GM21528 (cell line): ENCODE data around the gene DLG2.

ENCODE experiments used
- ATAC-seq: cut with Tn5 transposase; IDR thresholded peaks from one replicate; pipeline ENCODE4 v1.9.1; 2021; ENCODE audit warnings: mild to moderate bottlenecking, moderate library complexity; ENCODE audit not compliant: unreplicated experiment, low FRiP score

DLG2 gene

GRCh38 chr11:83858694-83859093, 1768.5 kb downstream of the DLG2 start:
- no peak for ATAC-seq

- ATAC-seq, result no peak
Measured at GRCh38 chr11:83855237-83855636, 1771.9 kb downstream of the DLG2 start.

GRCh38 chr11:83852775-83853442, 1774.2 kb downstream of the DLG2 start:
- no peak for ATAC-seq

GRCh38 chr11:83852012-83852411, 1775.1 kb downstream of the DLG2 start:
- ATAC-seq, result no peak

- no peak for ATAC-seq
Measured at GRCh38 chr11:83847467-83848034, 1779.6 kb downstream of the DLG2 start.

GRCh38 chr11:83845797-83846196, 1781.3 kb downstream of the DLG2 start:
- no peak for ATAC-seq

GRCh38 chr11:83840326-83840725, 1786.8 kb downstream of the DLG2 start:
- ATAC-seq, result no peak

GRCh38 chr11:83836883-83837654, 1790.1 kb downstream of the DLG2 start:
- ATAC-seq, result peak; percentile 90

GRCh38 chr11:83836065-83836464, 1791.1 kb downstream of the DLG2 start:
- ATAC-seq, result no peak

GRCh38 chr11:83835423-83835822, 1791.7 kb downstream of the DLG2 start:
- ATAC-seq, result peak; percentile 62

- ATAC-seq, result no peak
Measured at GRCh38 chr11:83831929-83832328, 1795.2 kb downstream of the DLG2 start.

- ATAC-seq, result peak; percentile 90
Measured at GRCh38 chr11:83827940-83828554, 1799.1 kb downstream of the DLG2 start.

- ATAC-seq, result no peak
Measured at GRCh38 chr11:83827520-83827919, 1799.6 kb downstream of the DLG2 start.

GRCh38 chr11:83826078-83826477, 1801.1 kb downstream of the DLG2 start:
- no peak for ATAC-seq

- ATAC-seq, result no peak
Measured at GRCh38 chr11:83823461-83824025, 1803.6 kb downstream of the DLG2 start.

GRCh38 chr11:83819931-83820549, 1807.1 kb downstream of the DLG2 start:
- ATAC-seq, result no peak

- ATAC-seq, result no peak
Measured at GRCh38 chr11:83818349-83818748, 1808.8 kb downstream of the DLG2 start.

- ATAC-seq, result no peak
Measured at GRCh38 chr11:83816572-83817187, 1810.5 kb downstream of the DLG2 start.

- ATAC-seq, result no peak
Measured at GRCh38 chr11:83815736-83816135, 1811.4 kb downstream of the DLG2 start.

GRCh38 chr11:83813296-83813695, 1813.8 kb downstream of the DLG2 start:
- no peak for ATAC-seq
